ENCODE measurements around the gene GFAP. TPM values are rescaled to one million over a fixed set of nuclear protein-coding genes. Genes with fewer than 3 reads are reported as not detected.

The GFAP gene
- total RNA-seq: not detected
- under 1 TPM in 1 of 2 donors, not detected in 1; 0.16 TPM for polyA plus RNA-seq
- not detected for total RNA-seq

DNA sequence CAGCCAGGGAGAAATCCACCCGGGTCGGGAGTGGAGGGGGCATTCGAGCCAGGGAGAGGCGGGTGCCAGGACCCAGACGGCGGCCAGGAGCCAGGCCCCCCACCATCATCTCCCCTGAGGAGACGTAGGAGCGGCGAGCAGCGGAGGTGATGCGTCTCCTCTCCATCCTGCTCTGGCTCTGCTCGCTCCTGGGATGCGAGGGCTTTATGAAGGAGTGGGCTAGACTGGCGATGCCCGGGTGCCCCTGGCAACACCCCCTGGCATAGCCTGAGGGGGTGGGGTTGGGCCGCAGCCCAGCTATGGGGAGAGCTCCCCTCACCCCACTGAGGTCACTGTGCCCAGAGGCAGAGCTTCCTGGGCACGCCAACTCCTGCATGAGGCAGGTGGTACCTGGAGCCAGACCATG lies at the start of gene GFAP:
TSS of gene GFAP (minus strand) at position 180 of the 406 bp plus-strand sequence. CDS start at position 166, 14 bp downstream.
- CTCF ChIA-PET: no interaction called here
- Histone ChIP-seq H3K27ac (ENCODE audit: low read depth, low read length) (no peak within 1 kb of the TSS), H3K9me3 (ENCODE audit: control insufficient read depth in 2 of 3, low read length in 3 of 3) (no peaks in the 10 kb centered on the region), H3K4me3 (ENCODE audit: low read length) (no peak within 1 kb of the TSS), H3K4me1 (ENCODE audit: control insufficient read depth in 2 of 2, insufficient read depth in 2 of 2, low read length in 2 of 2) (peaks cover 0 to 5% of the 10 kb centered on the region in 2 donors), H3K27me3 (ENCODE audit: control insufficient read depth in 2 of 2, insufficient read depth in 2 of 2, low read length in 2 of 2) (no peaks in the 10 kb centered on the region), H3K36me3 (ENCODE audit: control insufficient read depth in 2 of 3, insufficient read depth in 3 of 3, low read length in 3 of 3) (no peaks in the 10 kb centered on the region)
- DNase-seq (no peak), ATAC-seq (no peak)
- Mint-ChIP-seq H3K27me3 (peaks cover 13 to 56% (median 19%) of the 10 kb centered on the region in 5 donors), H3K4me1 (peaks cover 6 to 16% (median 10%) of the 10 kb centered on the region in 7 donors), H3K9me3 (peaks cover 0 to 1% (median 0%) of the 10 kb centered on the region in 11 donors), H3K4me3 (no peak within 1 kb of the TSS), H3K27ac (no peak within 1 kb of the TSS), H3K36me3 (no peaks in the 10 kb centered on the region)
- intact Hi-C loops (cut with micrococcal nuclease): no loop called here
- POLR2A ChIA-PET: no interaction called here

DNA sequence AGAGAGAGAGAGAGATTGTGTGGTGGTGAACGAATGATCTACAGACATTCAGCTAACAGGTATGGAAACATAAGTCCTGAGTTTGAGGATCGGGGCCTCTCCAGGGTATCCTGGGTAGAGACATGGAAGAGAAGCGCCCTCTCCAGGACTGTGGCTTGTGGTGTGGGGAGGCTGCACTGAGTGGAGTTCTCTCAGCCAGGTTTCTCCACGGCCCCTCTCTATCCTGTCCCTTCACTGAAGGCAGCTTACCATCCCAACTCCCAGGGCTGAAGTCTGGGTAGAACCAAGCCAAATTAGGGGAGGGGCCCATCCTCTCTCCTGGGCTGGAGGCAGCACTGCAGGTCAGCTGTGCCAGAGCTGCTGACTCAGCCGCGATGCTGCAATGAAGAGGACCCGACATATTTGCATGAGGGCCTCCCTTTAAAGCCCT lies 46.6 kb upstream of the GFAP start:
- H3K36me3 Mint-ChIP-seq: peaks cover 0 to 8% (median 0%) of the 10 kb centered on the region in 5 donors
- no peak overlapping the region for H3K4me3 Mint-ChIP-seq
- Histone ChIP-seq H3K27ac (ENCODE audit: low read depth, low read length) (no peak overlapping the region), H3K4me3 (ENCODE audit: low read length) (no peak overlapping the region), H3K9me3 (ENCODE audit: control insufficient read depth in 2 of 3, low read length in 3 of 3) (no peaks in the 10 kb centered on the region), H3K36me3 (ENCODE audit: control insufficient read depth in 2 of 3, insufficient read depth in 3 of 3, low read length in 3 of 3) (no peaks in the 10 kb centered on the region), H3K27me3 (ENCODE audit: control insufficient read depth in 2 of 2, insufficient read depth in 2 of 2, low read length in 2 of 2) (peaks cover 16 to 17% of the 10 kb centered on the region in 2 donors), H3K4me1 (ENCODE audit: control insufficient read depth in 2 of 2, insufficient read depth in 2 of 2, low read length in 2 of 2) (peaks cover 2 to 4% of the 10 kb centered on the region in 2 donors)
- intact Hi-C loops (cut with micrococcal nuclease): no loop called here
- no peak for ATAC-seq
- H3K4me1 Mint-ChIP-seq: peaks cover 5 to 22% (median 15%) of the 10 kb centered on the region in 7 donors
- DNase-seq: no peak
- peaks cover 49 to 87% (median 61%) of the 10 kb centered on the region in 5 donors for H3K27me3 Mint-ChIP-seq
- no peak overlapping the region for H3K27ac Mint-ChIP-seq
- ChIA-PET CTCF (no interaction called here), POLR2A (no interaction called here)
- H3K9me3 Mint-ChIP-seq: peaks cover 0 to 2% (median 0%) of the 10 kb centered on the region in 11 donors

DNA sequence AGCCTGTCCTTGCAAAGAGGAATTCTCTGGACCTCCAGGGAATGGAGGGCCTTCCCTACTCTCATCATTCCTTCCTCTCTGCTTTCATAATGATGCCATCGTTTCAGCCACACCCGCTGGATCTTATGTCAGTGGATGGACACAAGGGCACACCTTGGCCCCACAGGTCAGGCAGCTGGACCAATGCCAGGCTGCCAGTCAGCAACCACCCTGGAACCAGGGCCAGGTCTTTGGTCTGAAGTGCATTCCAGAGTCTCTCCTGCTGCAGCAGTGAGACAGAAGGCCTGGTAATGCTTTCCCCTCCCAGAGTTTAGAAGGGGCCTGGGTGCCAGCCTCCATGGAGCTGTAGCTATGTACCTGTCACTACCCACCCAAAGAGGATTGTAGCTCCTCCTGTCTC lies 45.4 kb upstream of the GFAP start:
- no peaks in the 10 kb centered on the region for H3K36me3 ChIP-seq (ENCODE audit: control insufficient read depth in 2 of 3, insufficient read depth in 3 of 3, low read length in 3 of 3)
- peaks cover 9% of the 10 kb centered on the region in 2 donors for H3K27me3 ChIP-seq (ENCODE audit: control insufficient read depth in 2 of 2, insufficient read depth in 2 of 2, low read length in 2 of 2)
- Mint-ChIP-seq H3K4me1 (peaks cover 2 to 13% (median 5%) of the 10 kb centered on the region in 7 donors), H3K4me3 (peak overlapping the region in 7 of 10 donors; percentile 12 to 57 (median 29)), H3K9me3 (peaks cover 0 to 2% (median 0%) of the 10 kb centered on the region in 11 donors), H3K27ac (no peak overlapping the region), H3K36me3 (peaks cover 0 to 3% (median 0%) of the 10 kb centered on the region in 5 donors), H3K27me3 (peaks cover 46 to 85% (median 59%) of the 10 kb centered on the region in 5 donors)
- DNase-seq (no peak), ATAC-seq (no peak)
- ChIA-PET CTCF (no interaction called here), POLR2A (no interaction called here)
- intact Hi-C loops (cut with micrococcal nuclease): no loop called here
- no peaks in the 10 kb centered on the region for H3K4me1 ChIP-seq (ENCODE audit: control insufficient read depth in 2 of 2, insufficient read depth in 2 of 2, low read length in 2 of 2)
- no peaks in the 10 kb centered on the region for H3K9me3 ChIP-seq (ENCODE audit: control insufficient read depth in 2 of 3, low read length in 3 of 3)
- no peak overlapping the region for H3K4me3 ChIP-seq (ENCODE audit: low read length)
- no peak overlapping the region for H3K27ac ChIP-seq (ENCODE audit: low read depth, low read length)

DNA sequence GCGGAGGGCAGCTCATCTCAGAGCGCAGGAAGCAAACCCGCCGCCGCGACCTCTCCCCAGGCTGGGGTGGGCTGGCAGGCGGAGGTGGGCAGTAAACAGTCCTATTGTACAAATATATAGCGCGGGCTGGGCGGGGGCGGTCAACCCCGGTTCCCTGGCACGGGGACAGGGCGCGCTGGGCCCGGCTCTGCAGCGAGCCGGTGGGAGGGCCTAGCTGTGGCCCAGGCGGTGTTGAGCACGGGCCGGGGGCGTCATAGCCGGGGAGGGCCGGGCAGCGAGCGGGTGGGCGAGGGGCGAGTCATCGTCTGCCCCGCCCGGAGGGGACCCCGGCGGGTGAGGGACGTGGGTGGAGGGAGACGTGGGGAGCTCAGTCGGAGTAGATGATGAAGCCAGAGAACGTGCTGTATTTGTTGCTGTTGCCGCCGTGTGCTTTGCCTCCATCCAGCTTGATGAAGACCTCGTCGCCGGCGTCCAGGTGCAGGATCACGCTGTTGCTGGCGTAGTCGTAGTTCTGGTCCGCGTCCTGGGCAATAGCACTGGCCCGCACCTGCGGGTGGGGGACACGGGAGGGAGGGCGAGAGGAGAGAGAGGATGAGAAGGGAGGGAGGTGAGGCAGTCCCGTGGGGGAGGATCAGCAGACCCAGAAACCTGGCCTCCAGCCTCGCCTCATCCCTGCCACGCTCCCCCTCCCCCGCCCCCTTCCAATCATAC lies 44.7 kb upstream of the GFAP start:
- Histone ChIP-seq H3K4me3 (ENCODE audit: low read length) (no peak overlapping the region), H3K9me3 (ENCODE audit: control insufficient read depth in 2 of 3, low read length in 3 of 3) (no peaks in the 10 kb centered on the region), H3K36me3 (ENCODE audit: control insufficient read depth in 2 of 3, insufficient read depth in 3 of 3, low read length in 3 of 3) (no peaks in the 10 kb centered on the region), H3K27ac (ENCODE audit: low read depth, low read length) (no peak overlapping the region), H3K4me1 (ENCODE audit: control insufficient read depth in 2 of 2, insufficient read depth in 2 of 2, low read length in 2 of 2) (no peaks in the 10 kb centered on the region), H3K27me3 (ENCODE audit: control insufficient read depth in 2 of 2, insufficient read depth in 2 of 2, low read length in 2 of 2) (peaks cover 4 to 8% of the 10 kb centered on the region in 2 donors)
- ATAC-seq: peak; percentile 24
- DNase-seq: peak in 1 of 9 donors; percentile 41
- ChIA-PET CTCF (no interaction called here), POLR2A (no interaction called here)
- Mint-ChIP-seq H3K4me1 (peaks cover 0 to 13% (median 4%) of the 10 kb centered on the region in 7 donors), H3K27me3 (peaks cover 41 to 81% (median 52%) of the 10 kb centered on the region in 5 donors), H3K9me3 (peaks cover 0 to 2% (median 0%) of the 10 kb centered on the region in 11 donors), H3K36me3 (peaks cover 0 to 2% (median 0%) of the 10 kb centered on the region in 5 donors), H3K27ac (no peak overlapping the region), H3K4me3 (peak overlapping the region in 7 of 10 donors; percentile 39 to 75 (median 53))
- intact Hi-C loops (cut with micrococcal nuclease): no loop called here

DNA sequence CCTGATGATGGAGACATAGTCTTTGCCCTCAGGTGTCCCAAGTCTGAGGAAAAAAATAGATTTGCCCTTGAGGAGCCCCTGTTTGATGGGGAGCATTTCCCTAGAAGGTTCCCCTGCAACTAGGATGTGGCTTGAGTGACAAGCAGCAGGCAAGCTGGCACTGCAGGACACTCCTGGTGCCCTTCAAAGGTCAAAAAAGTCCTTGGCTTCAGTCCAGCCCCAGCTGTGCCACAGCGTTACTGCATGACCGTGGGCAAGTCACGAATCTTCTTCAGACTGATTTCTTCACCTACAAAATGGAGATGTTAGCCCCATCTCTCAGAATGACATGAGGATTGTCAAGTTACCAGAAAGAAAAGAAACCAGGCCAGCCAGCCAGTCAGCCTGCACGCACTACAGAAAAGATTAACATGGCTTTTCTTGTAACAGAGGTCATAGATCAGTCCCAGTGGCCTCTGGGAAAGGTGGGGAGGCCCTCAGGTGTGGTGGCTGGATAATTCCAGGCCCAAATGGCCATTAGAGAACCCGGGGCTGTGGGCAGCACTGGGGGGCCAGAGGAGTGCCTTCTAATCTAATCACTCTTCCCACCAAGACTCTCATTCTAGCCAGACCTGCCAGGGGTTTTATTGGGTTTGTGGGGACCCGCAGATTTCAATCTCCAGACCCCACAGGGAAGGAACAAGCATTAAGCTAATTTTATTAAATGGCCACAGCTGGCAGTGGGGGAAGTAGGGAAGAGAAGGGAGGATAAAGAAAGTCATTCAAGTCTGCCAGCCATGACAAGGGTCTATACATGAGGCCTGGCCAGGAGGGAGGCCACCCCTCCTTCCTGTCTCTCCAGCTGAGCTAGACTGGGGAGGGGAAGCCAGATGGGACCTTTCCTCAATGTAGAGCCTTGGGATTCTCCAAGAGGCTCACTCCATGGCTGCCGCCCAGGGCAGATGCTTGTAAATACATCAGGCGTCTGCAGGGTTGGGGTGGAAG lies 42.0 kb upstream of the GFAP start:
- no peak overlapping the region for H3K4me3 Mint-ChIP-seq
- ATAC-seq (no peak), DNase-seq (no peak)
- intact Hi-C loops (cut with micrococcal nuclease): no loop called here
- H3K27ac ChIP-seq (ENCODE audit: low read depth, low read length): no peak overlapping the region
- peaks cover 0 to 9% (median 4%) of the 10 kb centered on the region in 7 donors for H3K4me1 Mint-ChIP-seq
- no peaks in the 10 kb centered on the region for H3K9me3 ChIP-seq (ENCODE audit: control insufficient read depth in 2 of 3, low read length in 3 of 3)
- no peaks in the 10 kb centered on the region for H3K36me3 ChIP-seq (ENCODE audit: control insufficient read depth in 2 of 3, insufficient read depth in 3 of 3, low read length in 3 of 3)
- POLR2A ChIA-PET: no interaction called here
- H3K36me3 Mint-ChIP-seq: no peaks in the 10 kb centered on the region
- no peaks in the 10 kb centered on the region for H3K4me1 ChIP-seq (ENCODE audit: control insufficient read depth in 2 of 2, insufficient read depth in 2 of 2, low read length in 2 of 2)
- peaks cover 21 to 60% (median 32%) of the 10 kb centered on the region in 5 donors for H3K27me3 Mint-ChIP-seq
- H3K9me3 Mint-ChIP-seq: no peaks in the 10 kb centered on the region
- no peak overlapping the region for H3K4me3 ChIP-seq (ENCODE audit: low read length)
- H3K27me3 ChIP-seq (ENCODE audit: control insufficient read depth in 2 of 2, insufficient read depth in 2 of 2, low read length in 2 of 2): peaks cover 0 to 5% of the 10 kb centered on the region in 2 donors
- CTCF ChIA-PET: interaction anchor here (2.0 kb wide), 1 partner anchor 65 kb away, joined by 5 read pairs; no protein-coding TSS in a partner anchor
- H3K27ac Mint-ChIP-seq: no peak overlapping the region

DNA sequence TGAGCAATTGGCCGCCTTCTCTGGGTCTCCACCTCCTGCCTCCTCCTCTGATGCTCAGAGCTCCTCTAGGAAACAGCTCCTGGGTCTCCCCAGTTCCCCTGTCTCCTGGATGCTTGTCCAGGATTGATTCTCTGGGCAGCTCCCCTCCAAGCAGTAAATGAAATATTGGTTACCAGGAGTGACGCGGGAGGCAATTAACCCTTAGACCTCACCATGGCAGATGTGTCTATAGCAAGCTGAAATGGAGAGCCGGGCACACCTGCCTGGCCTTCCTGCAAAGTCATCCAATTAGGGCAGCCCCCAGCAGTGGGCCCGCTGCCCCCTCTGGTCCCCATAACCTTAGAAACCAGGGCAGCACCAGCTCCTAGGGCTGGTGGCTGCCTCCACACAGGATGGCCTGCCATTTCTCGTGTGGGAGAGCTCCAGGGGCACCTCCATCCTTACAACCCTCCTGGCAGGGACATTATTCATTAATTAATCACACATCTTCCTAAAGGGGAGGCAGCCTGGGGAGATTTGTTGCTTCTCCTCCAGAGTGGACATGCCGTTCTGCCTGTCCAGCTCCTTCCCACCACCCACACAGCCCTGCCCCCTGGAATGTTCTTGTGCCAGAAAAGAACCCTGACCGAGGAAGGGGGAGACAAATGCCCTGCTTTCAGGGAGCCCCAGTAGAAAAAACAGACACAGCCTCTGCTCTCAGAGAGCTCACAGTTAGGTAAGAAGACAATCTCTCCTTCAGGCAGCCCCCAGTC lies 40.5 kb upstream of the GFAP start:
- H3K27ac Mint-ChIP-seq: no peak overlapping the region
- H3K9me3 Mint-ChIP-seq: no peaks in the 10 kb centered on the region
- ChIA-PET CTCF (interaction anchor here (1.0 to 2.0 kb wide), 2 partner anchors 66 to 147 kb away, joined by 4 to 5 read pairs; no protein-coding TSS in a partner anchor), POLR2A (no interaction called here)
- no peak overlapping the region for H3K27ac ChIP-seq (ENCODE audit: low read depth, low read length)
- no peaks in the 10 kb centered on the region for H3K36me3 ChIP-seq (ENCODE audit: control insufficient read depth in 2 of 3, insufficient read depth in 3 of 3, low read length in 3 of 3)
- peaks cover 18 to 53% (median 29%) of the 10 kb centered on the region in 5 donors for H3K27me3 Mint-ChIP-seq
- H3K36me3 Mint-ChIP-seq: no peaks in the 10 kb centered on the region
- H3K4me1 ChIP-seq (ENCODE audit: control insufficient read depth in 2 of 2, insufficient read depth in 2 of 2, low read length in 2 of 2): no peaks in the 10 kb centered on the region
- H3K4me1 Mint-ChIP-seq: peaks cover 0 to 9% (median 4%) of the 10 kb centered on the region in 7 donors
- no peak for ATAC-seq
- intact Hi-C loops (cut with micrococcal nuclease): no loop called here
- no peaks in the 10 kb centered on the region for H3K9me3 ChIP-seq (ENCODE audit: control insufficient read depth in 2 of 3, low read length in 3 of 3)
- H3K4me3 ChIP-seq (ENCODE audit: low read length): no peak overlapping the region
- H3K27me3 ChIP-seq (ENCODE audit: control insufficient read depth in 2 of 2, insufficient read depth in 2 of 2, low read length in 2 of 2): peaks cover 0 to 4% of the 10 kb centered on the region in 2 donors
- H3K4me3 Mint-ChIP-seq: no peak overlapping the region
- no peak for DNase-seq

Data from naive thymus-derived CD4-positive, alpha-beta T cell (primary cell).